Testis (tissue), 3 donors: Measurements from ENCODE around the gene TRMT44. TPM values are rescaled to one million over a fixed set of nuclear protein-coding genes. Genes with fewer than 3 reads are reported as not detected.

ENCODE experiments used
- DNase-seq: peaks from one replicate; pipeline ENCODE4 v3.0.0-alpha.2; 2019
- H3K27ac ChIP-seq, 2 donors: fragments of 200-600 bp; sonication (generic); one replicate each; pipeline ENCODE4 v1.5.1; 2019
- H3K27me3 ChIP-seq: fragments of 200-600 bp; sonication (generic); one replicate; pipeline ENCODE4 v1.5.1; 2019
- H3K36me3 ChIP-seq: fragments of 200-600 bp; sonication (generic); one replicate; pipeline ENCODE4 v1.5.1; 2017; ENCODE audit warnings: low read depth; ENCODE audit errors: missing control alignments
- H3K4me1 ChIP-seq: fragments of 200-600 bp; sonication (generic); one replicate; pipeline ENCODE4 v1.5.1; 2019
- H3K4me3 ChIP-seq, 2 donors: fragments of 200-600 bp; sonication (generic); one replicate each; pipeline ENCODE4 v1.5.1; 2017 to 2019
- H3K9me3 ChIP-seq: fragments of 200-600 bp; sonication (generic); one replicate; pipeline ENCODE4 v1.5.1; 2017
- CTCF ChIP-seq, 3 experiments: fragments of 450-650 bp in 2 of 3; fragments of 200-600 bp in 1 of 3; sonication (generic) in 1 of 3; IDR thresholded peaks; one replicate each; pipeline ENCODE4 v1.5.1; 2016 to 2019; ENCODE audit warnings: antibody characterized with exemption in 3 of 3, mild to moderate bottlenecking in 2 of 3, moderate library complexity in 1 of 3
- POLR2A ChIP-seq: fragments of 450-650 bp; IDR thresholded peaks from one replicate; pipeline ENCODE4 v1.6.1; 2017; ENCODE audit warnings: antibody characterized with exemption, mild to moderate bottlenecking, moderate library complexity
- WGBS, 2 donors: methylation state at CpG; one replicate each; pipeline ENCODE4 v1.1.5; 2018; 5-methylcytosine and 5-hydroxymethylcytosine counted together
- intact Hi-C: fragments of 100-400 bp; cut with DNase I; formaldehyde crosslinking; loops from one replicate; pipeline ENCODE4 v1.15.1; 2023; ENCODE audit warnings: low total_unique reads
- polyA plus RNA-seq: library from polyadenylated mRNA; stranded (reverse); fragments of 350-450 nt; fragmentation: Illumina TruSeq; extraction: RNeasy Lipid Tissue Mini Kit (QIAGEN cat#74804); gene quantifications from one replicate; pipeline ENCODE4 v1.2.3, GENCODE V29; 2014; ENCODE audit warnings: low read depth, low replicate concordance; ENCODE audit not compliant: insufficient read depth
- total RNA-seq, 2 donors: library from RNA; depleted of rRNA; stranded (reverse); fragments of >200 nt; gene quantifications; one replicate each; pipeline ENCODE4 v1.2.3, GENCODE V29; 2016

The TRMT44 gene
- total and polyA plus RNA-seq, 3 donors from 2014 or later, result 20.9 to 52.7 (median 41.3) TPM

GRCh38 chr4:8461086-8461485 is 20.5 kb downstream of the TRMT44 start:
- intact Hi-C loops, result no loop called here
- WGBS, 2 donors, result 95 to 96% methylated on average over 6 of the region's 6 CpGs
- Histone ChIP-seq H3K9me3 (no peaks in the 10 kb centered on the region), H3K27me3 (no peaks in the 10 kb centered on the region), H3K4me1 (no peaks in the 10 kb centered on the region), H3K4me3 (no peak overlapping the region), H3K36me3 (no peaks in the 10 kb centered on the region), H3K27ac (no peak overlapping the region)
- TF ChIP-seq CTCF (IDR thresholded peaks at IDR 0.05), result no peak
- no peak for TF ChIP-seq POLR2A
- no peak for DNase-seq

- no peak for DNase-seq
- intact Hi-C loops, result no loop called here
Observed at GRCh38 chr4:8461616-8462015, 21.0 kb downstream of the TRMT44 start.

GRCh38 chr4:8463811-8464210 is 23.2 kb downstream of the TRMT44 start:
- no peaks in the 10 kb centered on the region for H3K4me1 ChIP-seq
- no peak overlapping the region for H3K27ac ChIP-seq
- no peak overlapping the region for H3K4me3 ChIP-seq
- H3K36me3 ChIP-seq, result no peaks in the 10 kb centered on the region
- no peaks in the 10 kb centered on the region for H3K27me3 ChIP-seq
- intact Hi-C loops, result no loop called here
- H3K9me3 ChIP-seq, result no peaks in the 10 kb centered on the region
- WGBS, 2 donors, result 86 to 92% methylated on average over 9 of the region's 9 CpGs
- TF ChIP-seq CTCF (IDR thresholded peaks at IDR 0.05), result no peak
- TF ChIP-seq POLR2A, result no peak
- DNase-seq, result no peak

More at GRCh38 chr4:8461616-8462015, 21.0 kb downstream of the TRMT44 start:
- no peaks in the 10 kb centered on the region for H3K4me1 ChIP-seq
- no peaks in the 10 kb centered on the region for H3K9me3 ChIP-seq
- no peak overlapping the region for H3K27ac ChIP-seq
- H3K27me3 ChIP-seq, result no peaks in the 10 kb centered on the region
- 93 to 94% methylated on average over 6 of the region's 6 CpGs for WGBS, 2 donors
- TF ChIP-seq POLR2A, result no peak
- TF ChIP-seq CTCF (IDR thresholded peaks at IDR 0.05), result no peak
- H3K36me3 ChIP-seq, result no peaks in the 10 kb centered on the region
- no peak overlapping the region for H3K4me3 ChIP-seq

- no peak overlapping the region for H3K4me3 ChIP-seq
- no peak overlapping the region for H3K27ac ChIP-seq
- H3K9me3 ChIP-seq, result no peaks in the 10 kb centered on the region
- H3K36me3 ChIP-seq, result no peaks in the 10 kb centered on the region
- TF ChIP-seq CTCF (IDR thresholded peaks at IDR 0.05) (no peak), POLR2A (no peak)
- H3K4me1 ChIP-seq, result no peaks in the 10 kb centered on the region
- H3K27me3 ChIP-seq, result no peaks in the 10 kb centered on the region
- DNase-seq, result no peak
- intact Hi-C loops, result no loop called here
- WGBS, 2 donors, result 76 to 78% methylated on average over 14 of the region's 14 CpGs
Observed at GRCh38 chr4:8464381-8464780, 23.8 kb downstream of the TRMT44 start.
